Measurements from ENCODE around the gene DCPS.

- TF ChIP-seq CTCF (IDR thresholded peaks at IDR 0.05) = no peak
- TF ChIP-seq EP300 (IDR thresholded peaks at IDR 0.05) = no peak
- TF ChIP-seq POLR2A (IDR thresholded peaks at IDR 0.05) = no peak
- no peak for TF ChIP-seq POLR2AphosphoS5 (IDR thresholded peaks at IDR 0.05)
Observed at GRCh38 chr11:126328938-126329643, 25.2 kb downstream of the DCPS start.
